ENCODE data around the gene SLCO2A1.

SLCO2A1 gene

DNA sequence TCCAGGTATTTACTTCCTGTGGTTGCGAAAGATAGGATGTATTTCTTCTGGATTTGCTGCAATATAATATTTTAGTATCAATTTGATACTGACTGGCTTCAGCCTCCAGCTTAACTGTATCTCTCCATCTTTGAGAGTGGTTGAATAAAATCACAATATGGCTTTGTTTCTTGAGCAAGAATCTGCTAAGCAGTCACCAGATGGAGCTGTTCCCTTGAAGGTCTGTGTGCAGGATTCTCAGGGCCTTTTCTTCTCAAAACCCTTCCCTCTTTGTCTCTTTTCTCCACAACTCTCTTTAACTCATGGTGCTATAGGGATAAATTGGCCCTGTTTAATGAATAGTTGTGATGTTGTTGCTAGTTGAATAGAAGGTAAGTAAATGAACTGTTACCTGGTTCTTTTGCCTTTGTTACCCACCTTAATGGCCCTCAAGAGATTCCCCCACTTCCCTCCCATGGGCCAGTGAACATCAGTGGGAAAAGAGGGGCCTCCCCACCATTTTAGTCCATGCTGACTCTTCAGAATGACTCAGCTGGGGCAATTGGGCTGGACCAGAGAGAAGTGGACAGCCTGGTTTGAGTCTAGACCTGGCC is 99.3 kb downstream of the SLCO2A1 start:
- no peak for DNase-seq

DNA sequence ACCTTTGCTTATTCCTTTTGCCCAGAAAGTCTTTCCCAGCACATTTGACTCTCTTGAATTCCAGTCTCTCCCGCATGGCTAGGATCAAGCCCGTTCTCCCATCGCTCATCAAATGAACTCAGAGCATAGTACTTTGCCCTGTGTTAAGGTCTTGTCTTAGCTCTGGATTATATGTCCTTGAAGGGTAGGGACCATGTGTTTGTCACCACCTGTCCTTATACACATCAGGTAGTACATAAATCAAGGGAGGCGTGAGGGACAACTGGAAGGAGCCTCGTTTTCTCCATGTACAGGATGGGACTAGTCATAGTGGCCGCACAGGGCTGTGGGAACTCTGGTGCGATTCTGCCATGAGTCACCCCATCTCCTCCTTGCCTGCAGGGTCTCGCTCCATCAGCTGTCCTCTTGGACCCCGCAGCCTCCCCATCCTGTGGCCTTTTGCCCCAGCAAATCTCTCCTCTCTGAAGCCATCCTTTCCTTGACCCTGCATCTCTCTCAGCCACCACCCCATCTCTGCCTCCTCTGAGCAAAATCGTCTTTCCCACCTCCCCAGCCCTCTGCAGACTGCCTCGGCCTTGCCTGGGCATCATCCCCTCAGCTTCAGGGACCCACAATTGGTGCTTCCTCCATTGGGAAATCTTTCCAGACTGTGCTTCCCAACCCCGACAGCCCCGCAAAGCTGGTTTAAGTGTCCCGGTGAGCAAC is 100.7 kb downstream of the SLCO2A1 start:
- DNase-seq: no peak

DNA sequence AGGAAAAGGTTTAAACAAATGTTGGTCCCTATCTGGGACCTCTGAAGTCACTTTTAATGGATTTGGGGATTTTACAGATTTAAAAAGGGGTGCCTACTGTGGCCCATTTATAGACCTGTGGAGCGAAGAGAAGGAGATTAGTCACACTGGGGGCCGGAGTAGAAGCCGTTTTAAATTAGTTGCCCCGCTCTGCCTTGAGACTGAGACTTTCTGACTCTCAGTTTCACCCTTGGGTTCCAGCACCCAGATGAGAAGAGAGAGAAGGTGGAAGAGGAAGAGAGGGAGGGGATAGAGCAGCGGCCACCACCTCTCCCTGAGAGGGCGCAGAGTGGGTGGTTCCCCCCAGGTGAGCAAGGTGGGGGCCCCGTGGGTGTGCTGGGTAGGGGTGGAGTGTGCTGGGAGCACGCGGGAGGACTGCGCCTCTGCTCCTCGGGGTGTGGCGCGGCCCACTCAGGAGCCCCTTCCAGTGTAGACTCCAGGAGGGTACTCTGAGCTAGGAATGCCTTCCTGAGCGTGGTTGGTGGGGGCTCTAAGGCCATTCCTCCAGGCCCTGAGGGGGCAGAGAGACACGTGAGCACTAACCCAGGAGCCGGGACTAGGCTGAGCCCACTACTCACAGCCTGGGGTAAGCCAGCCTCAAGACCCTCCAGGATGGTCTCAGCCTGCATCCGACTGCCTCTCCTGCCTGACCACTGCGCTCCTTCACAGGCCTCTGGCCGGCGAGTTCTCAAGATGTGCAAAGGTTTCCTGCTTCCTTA is 101.4 kb downstream of the SLCO2A1 start:
- DNase-seq: no peak

DNA sequence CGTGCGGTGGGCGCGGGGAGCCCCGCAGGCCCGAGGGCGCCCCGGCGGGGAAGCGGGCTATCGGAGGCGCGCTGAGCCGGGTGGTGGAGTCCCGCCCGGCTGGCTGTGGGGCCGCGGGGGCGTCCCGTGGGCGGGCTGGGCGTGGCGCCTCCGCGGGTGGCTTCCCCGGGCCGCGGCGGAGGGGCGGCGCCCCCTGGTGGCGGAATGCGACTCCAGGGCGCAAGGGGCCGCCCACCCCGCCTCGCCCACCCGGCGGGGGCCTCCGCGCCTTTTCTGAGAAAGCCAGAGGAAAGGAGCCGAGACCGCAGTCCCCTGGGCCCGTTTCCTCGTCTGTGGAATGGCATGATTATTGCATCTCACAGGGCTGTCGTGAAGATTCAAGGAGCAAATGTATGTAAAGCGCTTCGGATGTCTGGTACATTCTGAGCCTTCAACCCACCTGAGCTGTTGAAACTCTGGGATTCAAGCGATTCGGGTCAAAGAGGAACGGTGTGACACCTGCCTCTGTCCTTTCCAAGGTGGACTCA is 102.1 kb downstream of the SLCO2A1 start:
- peak; percentile 68 for DNase-seq

DNA sequence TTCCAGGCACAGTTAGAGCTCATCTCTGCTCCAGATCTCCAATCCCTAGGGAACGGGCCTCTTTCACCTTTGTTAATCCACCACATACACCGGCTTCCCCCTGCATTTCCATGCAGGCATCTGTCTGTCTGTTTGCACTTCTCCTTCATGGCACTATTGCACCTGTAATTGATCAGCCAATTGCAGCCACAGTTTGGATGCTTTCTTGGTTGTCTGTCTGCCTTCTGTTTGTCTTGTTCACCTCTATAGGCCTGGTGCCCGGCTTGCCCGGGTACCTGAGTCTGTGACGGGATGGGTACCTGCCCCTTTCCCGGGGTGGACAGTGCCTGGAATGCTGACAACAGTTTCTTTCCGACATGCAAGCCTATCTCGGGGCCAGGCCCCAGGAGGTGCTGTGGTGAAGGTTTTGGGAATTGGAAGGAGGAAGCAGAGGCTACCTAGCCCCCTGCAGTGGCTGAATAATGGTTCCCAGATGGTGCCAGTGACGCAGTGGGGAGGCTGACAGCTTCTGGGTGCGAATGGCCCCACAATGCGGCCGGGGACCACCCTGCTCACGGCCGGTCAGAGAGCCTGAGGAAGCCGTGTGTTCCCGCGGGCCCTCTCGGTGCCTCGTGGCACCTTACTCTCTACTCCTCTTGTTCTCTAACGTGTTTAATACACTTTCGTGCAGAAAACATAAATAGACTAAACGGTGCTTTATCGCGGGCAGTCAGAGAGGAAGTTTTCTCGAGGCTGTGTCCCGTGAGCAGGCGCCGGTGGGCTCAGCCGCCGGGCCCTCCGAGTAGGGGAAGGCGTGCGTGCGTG is 102.8 kb downstream of the SLCO2A1 start:
- DNase-seq: no peak

DNA sequence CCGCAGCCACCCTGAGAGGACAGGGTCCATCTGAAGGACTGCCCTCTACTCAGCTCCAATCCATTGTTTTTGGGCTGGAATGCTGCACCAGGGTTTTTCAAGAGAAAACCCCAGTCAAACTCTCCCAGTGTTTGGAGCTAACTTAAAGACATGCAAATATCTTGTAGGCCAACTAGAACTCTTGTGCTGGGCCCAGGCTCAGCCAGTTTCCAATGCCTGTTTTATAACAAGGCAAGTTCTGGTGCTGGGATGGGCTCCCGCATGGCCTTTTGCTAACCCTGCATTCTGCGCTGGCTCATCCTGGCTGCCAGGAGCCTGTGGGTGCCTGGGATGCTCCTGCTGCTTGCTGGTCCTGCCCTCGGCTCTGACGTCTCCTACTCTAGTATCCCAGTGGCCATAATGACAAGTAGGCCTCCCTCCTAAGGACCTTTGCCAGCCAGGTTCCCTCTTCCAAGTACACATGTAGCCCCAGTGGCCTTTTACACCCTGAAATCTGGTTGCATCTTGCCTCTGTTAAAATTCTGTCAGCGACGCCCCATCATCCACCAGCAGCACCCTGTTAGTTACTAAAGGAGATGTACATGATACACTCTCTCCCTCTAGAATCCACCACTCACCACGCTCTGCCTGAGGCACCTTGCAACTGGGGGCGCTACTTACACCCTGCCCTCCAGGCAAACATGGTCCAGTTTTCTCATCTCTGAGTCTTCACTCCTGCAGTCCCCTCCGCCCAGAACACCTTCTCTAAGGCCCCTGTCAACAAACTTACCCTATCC is 103.6 kb downstream of the SLCO2A1 start:
- DNase-seq: no peak

DNA sequence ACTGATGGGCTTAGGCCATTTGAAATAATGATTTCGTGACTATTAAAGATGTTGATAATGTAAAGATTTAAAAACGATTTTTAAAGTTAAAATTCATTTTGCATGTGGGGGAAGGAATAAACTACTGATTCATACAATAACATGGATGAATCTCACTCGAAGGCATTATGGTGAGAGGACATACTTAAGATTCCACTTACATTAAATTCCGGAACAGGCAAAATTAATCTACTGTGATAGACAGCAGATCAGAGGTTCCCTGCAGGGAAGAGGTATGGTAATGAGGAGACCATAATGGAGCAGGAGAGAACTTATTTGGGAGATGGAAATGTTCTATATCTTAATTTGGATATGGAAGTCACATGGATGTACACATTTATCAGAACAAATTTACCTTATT is 105.7 kb downstream of the SLCO2A1 start:
- no peak for DNase-seq

DNA sequence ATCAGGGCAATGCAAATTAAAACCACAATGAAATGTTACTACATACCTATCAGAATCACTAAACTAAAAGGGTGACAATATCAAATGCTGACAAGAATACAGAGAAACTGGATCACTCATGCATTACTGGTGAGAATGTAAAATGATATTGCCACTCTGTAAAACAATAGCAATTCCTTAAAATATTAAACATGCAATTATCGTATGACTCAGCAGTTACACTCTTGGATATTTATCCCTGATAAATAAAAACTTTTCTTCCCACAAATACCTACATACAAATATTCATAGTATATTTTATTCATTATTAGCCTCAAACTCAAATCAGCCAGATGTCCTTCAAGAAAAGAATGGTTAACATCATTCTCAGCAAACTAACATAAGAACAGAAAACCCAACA is 108.1 kb downstream of the SLCO2A1 start:
- no peak for DNase-seq

DNA sequence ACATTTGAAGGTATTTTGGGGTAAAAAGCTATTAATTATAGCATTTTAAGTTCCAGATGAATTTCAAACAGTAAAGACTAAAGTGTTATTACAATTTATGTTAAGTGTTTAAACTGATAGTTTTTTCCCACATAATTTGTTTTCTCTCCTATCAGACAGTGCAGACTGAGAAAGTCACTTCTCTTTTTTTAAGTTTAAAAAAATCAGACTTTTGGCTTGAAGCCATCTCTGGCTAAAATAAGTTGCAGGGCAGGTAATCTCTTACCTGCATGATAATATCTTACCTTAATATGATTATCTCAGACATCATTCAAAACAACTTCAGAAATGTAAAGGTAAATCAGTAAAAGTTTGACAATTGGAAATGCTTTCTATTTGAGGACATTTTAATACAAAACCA is 112.6 kb downstream of the SLCO2A1 start:
- no peak for DNase-seq

DNA sequence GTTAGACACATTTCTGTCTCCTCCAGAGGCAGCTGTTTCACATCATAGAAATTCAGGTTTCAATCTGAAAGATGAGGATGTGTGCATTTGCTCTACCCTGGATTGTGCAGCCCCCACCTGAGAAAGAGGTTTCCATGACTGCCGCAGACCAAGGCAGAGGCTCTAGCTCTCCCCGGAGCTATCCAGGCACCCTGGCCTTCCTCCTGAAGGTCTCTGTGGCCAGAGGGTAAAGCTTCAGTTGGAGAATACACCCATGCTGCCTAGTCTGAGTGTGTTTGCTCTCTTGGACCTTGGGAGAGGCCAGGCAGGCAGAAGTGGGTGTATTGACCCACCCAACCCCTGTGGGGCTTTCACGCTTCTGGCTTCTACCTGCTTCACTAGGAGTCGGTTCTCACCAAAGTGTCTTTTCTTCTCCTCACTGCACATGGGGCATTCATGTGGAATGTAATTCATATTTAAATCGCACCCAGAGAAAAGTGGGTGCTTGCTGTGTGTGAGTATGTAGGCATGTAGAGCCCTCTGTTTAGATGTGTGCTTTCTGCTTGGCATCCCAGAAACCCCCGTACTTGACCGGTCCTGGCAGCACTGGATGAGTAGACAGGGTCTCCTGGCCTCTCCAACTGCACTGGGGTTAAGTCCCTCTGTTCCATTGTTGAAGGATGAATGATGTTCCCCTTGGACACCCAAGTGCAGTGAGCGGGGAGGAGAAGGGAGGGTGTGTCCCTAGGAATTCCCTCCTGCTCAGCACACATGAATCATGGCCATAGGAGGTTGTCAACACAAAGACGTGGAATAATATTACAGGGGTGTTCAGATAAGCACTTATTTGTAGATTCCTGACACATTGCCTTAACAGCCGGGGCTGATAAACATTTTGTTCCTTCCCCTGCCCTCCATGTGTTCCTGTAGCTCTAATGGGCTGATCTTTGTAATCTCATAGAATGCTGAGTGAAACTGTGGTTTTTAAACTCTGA is 113.8 kb downstream of the SLCO2A1 start:
- no peak for DNase-seq

DNA sequence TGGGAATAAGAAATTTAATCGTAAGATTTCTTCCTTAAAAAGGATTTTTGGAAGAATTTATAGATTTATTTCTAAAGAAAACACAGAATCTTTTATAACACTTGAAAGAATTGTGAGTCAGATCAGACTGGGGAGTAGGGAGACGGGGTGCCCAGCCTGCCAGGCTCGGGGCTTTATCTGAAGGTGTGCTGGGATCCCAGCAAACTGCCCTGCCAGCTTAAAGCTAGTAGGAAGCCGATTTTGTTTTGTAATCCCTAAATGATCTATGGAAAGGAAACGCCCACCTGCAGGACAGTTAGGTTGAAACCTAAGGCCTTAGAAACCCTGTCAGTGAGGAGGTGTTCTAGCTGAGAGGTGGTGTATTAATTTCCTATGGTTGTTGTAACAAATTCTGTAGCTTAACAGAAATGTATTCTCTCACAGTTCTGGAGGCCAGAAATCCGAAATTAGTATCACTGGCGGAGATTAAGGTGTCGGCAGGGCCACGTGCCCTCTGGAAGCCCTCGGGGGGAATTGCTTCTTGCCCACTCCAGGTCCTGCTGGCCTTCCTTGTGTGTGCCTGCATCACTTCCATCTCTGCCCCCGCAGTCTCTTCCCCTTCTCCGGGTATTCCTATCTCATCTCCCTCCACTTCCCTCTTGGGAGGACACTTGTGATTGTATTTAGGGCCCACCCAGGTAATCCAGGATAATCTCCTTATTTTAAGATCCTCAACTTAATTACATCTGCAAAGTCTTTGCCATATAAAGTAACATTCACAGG is 114.7 kb downstream of the SLCO2A1 start:
- DNase-seq: no peak

DNA sequence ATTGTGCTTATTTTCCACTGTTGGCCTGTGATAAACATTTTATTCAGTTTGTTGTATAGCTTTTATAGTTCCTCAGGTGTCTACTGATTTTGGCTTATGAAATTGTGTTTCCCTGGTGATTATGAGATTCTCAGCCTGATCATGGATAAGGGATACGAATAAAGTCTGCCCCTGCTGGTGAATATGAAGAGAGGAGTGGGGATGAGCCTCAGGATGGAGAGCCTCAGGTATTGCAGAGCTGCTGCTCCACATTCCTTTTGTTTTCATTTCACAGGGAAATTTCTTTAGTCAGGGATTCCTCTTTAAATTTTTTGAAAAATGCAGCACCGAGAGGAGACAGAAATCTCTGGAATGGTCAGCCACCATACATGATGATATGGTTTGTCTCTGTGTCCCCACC is 119.3 kb downstream of the SLCO2A1 start:
- no peak for DNase-seq

DNA sequence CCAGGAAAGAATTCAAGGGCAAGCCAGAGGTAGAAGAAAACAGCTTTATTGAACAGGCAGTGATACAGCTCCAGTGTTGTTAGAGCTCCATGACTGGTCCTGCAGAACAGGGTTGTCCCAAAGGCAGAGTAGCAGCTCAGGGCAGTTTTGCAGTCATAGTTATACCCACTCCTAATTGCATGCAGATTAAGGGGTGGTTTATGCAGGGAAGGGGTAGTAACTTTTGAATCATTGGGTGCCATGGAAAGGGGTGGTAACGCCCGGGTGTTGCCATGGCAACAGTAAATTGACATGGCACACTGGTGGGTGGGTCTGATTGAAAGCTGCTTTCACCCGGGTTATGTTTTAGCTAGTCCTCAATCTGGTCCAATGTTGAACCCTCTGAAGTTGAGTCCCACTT is 124.3 kb downstream of the SLCO2A1 start:
- no peak for DNase-seq

DNA sequence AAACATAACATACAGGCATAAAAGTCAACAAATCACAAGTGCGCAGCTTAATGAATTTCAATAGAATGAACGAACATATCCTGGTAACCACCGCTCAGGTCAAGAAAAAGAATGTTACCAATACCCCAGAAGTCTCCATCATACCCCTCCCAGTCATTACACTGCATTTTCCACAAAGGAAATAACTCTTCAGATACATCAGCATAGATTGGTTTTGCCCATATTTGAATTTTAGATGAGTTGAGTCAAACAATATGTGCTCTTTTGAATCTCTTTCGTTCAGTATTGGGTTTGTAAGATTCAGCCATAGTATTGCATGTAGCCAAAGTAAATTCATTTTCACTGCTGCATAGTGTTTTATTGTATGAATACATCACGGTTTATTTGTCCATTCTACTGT is 127.9 kb downstream of the SLCO2A1 start:
- DNase-seq: no peak

DNA sequence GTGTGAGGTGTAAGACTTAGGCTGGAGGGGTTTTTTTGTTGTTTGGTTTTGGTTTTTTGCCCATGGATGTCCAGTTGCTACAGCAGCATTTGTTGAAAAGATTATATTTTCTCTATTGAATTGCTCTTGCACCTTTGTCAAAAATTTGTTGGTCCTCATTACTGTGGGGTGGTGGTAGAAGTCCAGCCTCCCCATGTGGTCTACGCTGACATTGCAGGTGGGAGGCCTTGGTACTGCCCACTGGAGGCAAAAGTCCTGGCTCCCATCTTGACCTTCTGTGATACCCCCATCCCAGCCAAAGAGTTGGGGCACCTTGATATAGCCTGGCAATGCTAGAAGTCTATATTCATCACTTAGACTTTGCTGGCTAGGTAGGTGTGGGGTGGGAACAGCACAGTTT is 128.6 kb downstream of the SLCO2A1 start:
- no peak for DNase-seq

DNA sequence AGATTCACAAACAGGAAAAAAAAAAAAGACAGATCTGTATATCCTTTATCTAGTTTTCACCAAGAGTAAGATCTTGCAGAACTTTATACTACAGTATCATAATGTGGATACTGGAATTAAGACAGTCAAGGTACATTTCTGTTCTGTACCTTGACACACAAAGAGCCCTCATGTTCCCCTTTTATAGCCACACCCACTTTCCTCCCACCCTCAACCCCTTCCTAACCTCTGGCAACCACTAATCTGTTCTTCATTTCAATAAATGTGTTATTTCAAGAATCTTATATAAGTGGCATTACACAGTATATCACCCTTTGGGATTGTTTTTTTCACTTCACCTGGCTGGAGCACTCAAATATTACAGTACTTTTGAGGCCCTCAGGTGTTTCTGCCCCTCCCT is 130.4 kb downstream of the SLCO2A1 start:
- DNase-seq: no peak

DNA sequence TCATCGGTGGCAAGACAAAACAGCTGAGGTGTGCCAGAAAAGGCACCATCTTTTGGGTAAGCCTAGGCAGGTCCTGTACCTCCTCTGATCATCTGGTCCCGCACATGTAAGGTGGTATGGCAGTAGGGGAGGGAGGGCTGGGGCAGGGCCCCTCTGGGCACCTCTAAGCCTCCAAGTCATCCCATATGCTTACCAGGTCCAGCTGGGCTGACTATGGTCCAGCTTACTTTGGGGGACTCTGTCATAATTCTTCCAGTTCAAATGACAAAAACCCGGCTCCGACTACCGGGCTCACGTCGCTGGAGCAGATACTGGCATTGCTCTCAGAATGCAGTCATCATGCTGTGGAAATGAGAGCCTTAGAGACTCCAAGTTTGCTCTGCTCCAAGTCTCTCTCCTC is 132.2 kb downstream of the SLCO2A1 start:
- DNase-seq: no peak

DNA sequence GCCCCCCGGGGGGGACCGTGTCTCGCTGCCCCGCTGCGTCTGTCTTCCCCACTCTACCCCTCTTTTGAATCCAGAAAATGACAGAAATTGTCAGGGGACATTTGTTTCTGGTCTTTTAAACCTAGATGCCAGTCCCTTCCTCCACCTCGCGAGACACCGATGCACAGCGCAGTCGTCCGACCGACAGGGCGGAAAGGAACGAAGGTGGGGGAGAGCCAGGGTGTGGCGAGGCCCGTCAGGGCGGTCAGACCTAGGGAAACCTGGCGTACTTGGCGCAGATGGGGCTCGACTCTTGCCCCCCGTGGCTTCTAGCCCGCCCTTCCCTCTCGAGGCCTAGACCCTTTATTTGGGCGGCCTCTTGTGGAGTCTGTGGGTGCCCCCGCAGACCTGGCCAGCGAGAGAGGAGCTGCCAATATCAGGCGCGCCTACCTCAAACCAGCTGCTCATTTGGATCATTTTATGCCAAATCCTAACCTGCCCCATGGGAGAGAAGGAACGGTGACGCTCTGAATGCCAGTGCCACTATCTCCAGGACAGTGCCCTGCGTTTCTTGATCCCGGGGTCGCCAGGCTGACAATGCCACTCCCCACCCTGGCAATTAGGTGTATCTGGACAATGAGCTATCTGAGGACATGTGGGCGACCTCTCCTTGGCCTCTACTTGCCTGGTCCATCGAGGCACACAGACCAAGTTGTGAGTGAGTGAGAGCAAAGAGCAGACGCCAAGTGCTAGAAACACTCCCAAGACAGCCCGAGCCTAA is 133.5 kb downstream of the SLCO2A1 start:
- DNase-seq: no peak

DNA sequence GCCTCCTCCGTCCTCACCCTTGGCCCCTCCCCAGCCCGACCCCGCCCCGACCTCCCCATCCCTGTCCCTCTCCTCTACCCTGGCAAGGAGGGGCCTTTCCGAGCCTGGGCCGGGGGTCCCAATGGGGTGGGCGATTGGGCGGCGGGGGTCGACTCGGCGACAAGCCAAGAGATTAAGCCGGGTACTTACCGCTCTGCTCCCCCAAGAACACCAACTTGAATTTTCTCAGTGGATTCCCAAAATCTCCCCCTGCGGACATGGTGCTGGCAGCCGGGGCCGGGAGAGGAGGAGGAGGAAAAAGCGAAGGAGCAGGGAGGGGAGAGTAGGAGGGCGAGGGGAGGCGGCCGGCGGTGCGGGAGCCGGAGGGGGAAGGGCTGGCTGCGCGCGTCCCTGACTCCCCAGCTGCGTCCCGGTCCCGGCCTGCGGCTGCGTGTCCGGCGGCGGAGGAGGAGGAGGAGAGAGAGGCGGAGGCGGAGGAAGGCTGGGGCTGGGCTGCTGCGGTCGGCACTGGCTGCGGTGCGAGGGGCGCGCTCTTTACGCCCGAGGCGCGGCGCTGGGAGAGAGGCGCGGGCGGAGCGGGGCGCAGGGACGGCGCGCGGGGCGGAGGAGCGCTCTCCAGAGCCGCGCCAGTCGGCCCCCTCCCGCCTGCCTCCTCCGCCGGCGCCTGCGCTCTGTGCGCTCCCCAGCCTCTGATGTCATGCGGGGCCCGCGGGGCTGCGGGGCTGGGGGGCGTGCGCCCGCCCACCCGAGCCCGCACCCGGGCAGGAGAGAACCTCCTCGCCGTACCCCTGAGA is 134.3 kb downstream of the SLCO2A1 start, which contains the start of gene RAB6B:
Gene RAB6B (minus strand): TSS at position 675 of the 794 bp plus-strand sequence. CDS start 416 bp downstream, at position 259.
- no peak for DNase-seq
